ENCODE measurements around the gene MYL6B. TPM values are rescaled to one million over a fixed set of nuclear protein-coding genes. Genes with fewer than 3 reads are reported as not detected.

Gene MYL6B
- total and polyA plus RNA-seq, 2 experiments from 2014 or later, result 80.6 to 83.9 TPM

DNA sequence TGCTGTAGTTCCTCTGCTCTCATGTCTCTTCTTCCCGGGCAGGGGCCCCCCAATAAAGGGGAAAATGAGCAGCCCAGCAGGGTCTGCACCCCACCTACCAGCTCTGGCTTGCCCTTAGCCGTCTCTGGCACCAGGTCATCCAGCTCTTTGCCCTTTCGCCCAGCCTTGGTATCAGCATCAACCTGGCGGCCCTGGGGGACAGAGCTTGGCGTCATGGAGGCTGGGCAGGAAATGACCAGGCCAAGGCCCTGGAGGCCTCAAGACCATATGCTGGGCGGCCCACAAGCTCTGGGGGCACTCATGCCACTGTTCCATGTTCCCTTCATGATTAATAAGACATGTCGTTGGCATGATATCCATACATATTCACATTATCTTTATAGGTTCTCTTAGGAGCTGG is 20.5 kb downstream of the MYL6B start:
- H4K20me1 ChIP-seq (ENCODE audit: insufficient read depth, poor library complexity, severe bottlenecking), result no peaks in the 10 kb centered on the region
- no peak overlapping the region for H3K27ac ChIP-seq
- no peak overlapping the region for H2AFZ ChIP-seq
- no peak for DNase-seq (ENCODE audit: low spot score)
- H3K27me3 ChIP-seq, result no peaks in the 10 kb centered on the region
- H3K9me3 ChIP-seq (ENCODE audit: low read depth), result no peaks in the 10 kb centered on the region
- no peaks in the 10 kb centered on the region for H3K4me1 ChIP-seq (ENCODE audit: insufficient read depth)
- H3K4me2 ChIP-seq, result no peak overlapping the region
- WGBS (ENCODE audit: low lambda C conversion rate, missing lambda C conversion rate), result 99% methylated on average over 7 of the region's 7 CpGs
- H3K4me3 ChIP-seq, result no peak overlapping the region
- TF ChIP-seq EZH2phosphoT487 (IDR thresholded peaks at IDR 0.05; ENCODE audit: low read depth, severe bottlenecking, unreplicated experiment) (no peak), EZH2 (IDR thresholded peaks at IDR 0.05; ENCODE audit: borderline replicate concordance) (no peak), CTCF (IDR thresholded peaks at IDR 0.05; ENCODE audit: poor library complexity) (no peak)
- no peaks in the 10 kb centered on the region for H3K79me2 ChIP-seq
- no peaks in the 10 kb centered on the region for H3K9me2 ChIP-seq (replicated peaks; ENCODE audit: insufficient read depth)
- H3K36me3 ChIP-seq (replicated peaks; ENCODE audit: insufficient read depth, low read depth), result no peaks in the 10 kb centered on the region

- 100% methylated on average over 3 of the region's 3 CpGs for WGBS (ENCODE audit: low lambda C conversion rate, missing lambda C conversion rate)
- Histone ChIP-seq H3K4me2 (no peak overlapping the region), H3K9me3 (ENCODE audit: low read depth) (no peaks in the 10 kb centered on the region), H3K27ac (no peak overlapping the region), H3K27me3 (no peaks in the 10 kb centered on the region), H3K79me2 (no peaks in the 10 kb centered on the region), H2AFZ (no peak overlapping the region), H3K9me2 (replicated peaks; ENCODE audit: insufficient read depth) (no peaks in the 10 kb centered on the region), H3K4me3 (no peak overlapping the region), H3K4me1 (ENCODE audit: insufficient read depth) (no peaks in the 10 kb centered on the region), H3K36me3 (replicated peaks; ENCODE audit: insufficient read depth, low read depth) (no peaks in the 10 kb centered on the region), H4K20me1 (ENCODE audit: insufficient read depth, poor library complexity, severe bottlenecking) (no peaks in the 10 kb centered on the region)
- no peak for TF ChIP-seq EZH2phosphoT487 (IDR thresholded peaks at IDR 0.05; ENCODE audit: low read depth, severe bottlenecking, unreplicated experiment)
- no peak for TF ChIP-seq EZH2 (IDR thresholded peaks at IDR 0.05; ENCODE audit: borderline replicate concordance)
- no peak for TF ChIP-seq CTCF (IDR thresholded peaks at IDR 0.05; ENCODE audit: poor library complexity)
- no peak for DNase-seq (ENCODE audit: low spot score)
Observed at GRCh38 chr12:56178347-56178746, 26.0 kb downstream of the MYL6B start.

DNA sequence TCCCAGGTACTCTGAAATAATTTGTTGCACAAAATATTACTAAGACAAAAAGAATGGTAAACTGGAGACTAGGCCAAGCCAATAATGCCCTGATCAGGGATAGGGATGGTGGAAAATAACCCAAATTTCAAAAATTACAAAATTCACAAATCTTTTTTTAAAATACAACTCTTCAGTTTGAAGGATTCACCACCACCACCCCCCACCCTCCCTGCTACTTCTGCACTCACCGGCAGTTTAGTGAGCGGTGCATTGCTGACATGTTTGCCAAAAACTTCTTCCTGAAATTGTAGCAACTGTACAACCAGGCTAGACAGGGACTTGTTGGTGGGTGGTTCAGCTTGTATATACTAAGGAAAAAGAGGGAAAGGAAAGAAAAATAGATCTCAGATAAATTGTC is 34.6 kb downstream of the MYL6B start:
- H3K9me3 ChIP-seq (ENCODE audit: low read depth), result no peaks in the 10 kb centered on the region
- no peak overlapping the region for H3K27ac ChIP-seq
- WGBS (ENCODE audit: low lambda C conversion rate, missing lambda C conversion rate), result 87% methylated on average over 2 of the region's 2 CpGs
- peaks cover 8% of the 10 kb centered on the region for H4K20me1 ChIP-seq (ENCODE audit: insufficient read depth, poor library complexity, severe bottlenecking)
- peak overlapping the region; percentile 90 for H3K4me2 ChIP-seq
- DNase-seq (ENCODE audit: low spot score), result no peak
- no peaks in the 10 kb centered on the region for H3K27me3 ChIP-seq
- H3K4me1 ChIP-seq (ENCODE audit: insufficient read depth), result peaks cover 7% of the 10 kb centered on the region
- H3K36me3 ChIP-seq (replicated peaks; ENCODE audit: insufficient read depth, low read depth), result no peaks in the 10 kb centered on the region
- H3K4me3 ChIP-seq, result no peak overlapping the region
- peaks cover 48% of the 10 kb centered on the region for H3K79me2 ChIP-seq
- TF ChIP-seq EZH2phosphoT487 (IDR thresholded peaks at IDR 0.05; ENCODE audit: low read depth, severe bottlenecking, unreplicated experiment) (no peak), CTCF (IDR thresholded peaks at IDR 0.05; ENCODE audit: poor library complexity) (no peak), EZH2 (IDR thresholded peaks at IDR 0.05; ENCODE audit: borderline replicate concordance) (no peak)
- no peaks in the 10 kb centered on the region for H3K9me2 ChIP-seq (replicated peaks; ENCODE audit: insufficient read depth)
- H2AFZ ChIP-seq, result no peak overlapping the region
